ENCODE measurements around the gene TYMS. TPM values are rescaled to one million over a fixed set of nuclear protein-coding genes. Genes with fewer than 3 reads are reported as not detected.

TYMS gene
- total and polyA plus RNA-seq, 9 of the 15 experiments (the other 6 are each of a cell fraction or from before 2014, with no cell fraction given) = 69.1 to 409 (median 175) TPM

DNA sequence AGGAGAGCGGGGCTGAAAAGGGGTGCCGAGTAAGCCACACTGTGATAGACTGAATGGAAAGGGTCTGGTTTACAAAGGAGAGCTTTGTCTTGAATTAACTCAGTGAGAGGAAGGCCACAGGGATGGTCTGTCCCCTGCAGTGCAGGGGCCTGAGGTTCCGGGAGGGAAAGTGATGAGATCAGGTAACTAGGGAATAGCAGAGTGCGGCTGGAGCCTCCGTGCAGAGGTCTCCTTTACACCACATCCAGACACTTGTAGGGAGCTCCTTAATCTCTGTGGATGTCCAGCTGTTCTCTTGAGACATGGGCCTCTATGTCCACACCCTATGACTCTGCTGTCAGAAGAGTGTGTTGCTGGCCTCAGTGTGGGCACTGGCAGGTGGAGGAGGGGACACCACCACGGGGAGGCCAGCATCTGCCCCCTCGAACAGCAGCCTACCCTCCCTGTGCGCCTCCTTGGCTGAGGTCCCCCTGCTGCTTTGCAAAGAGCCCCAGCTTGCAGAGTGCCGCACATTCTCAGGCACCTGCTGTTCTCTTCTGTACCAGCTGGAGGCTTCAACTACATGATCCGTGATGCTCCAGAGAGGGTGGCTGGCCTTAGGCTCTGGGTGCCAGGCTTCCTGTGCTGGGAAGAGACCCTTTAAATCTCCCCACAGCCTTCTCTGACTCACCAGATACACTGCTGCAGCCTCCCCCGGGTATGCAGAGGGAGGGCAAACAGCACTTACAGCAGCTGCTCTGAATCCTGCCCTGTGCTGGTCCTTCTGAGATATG, 29.1 kb downstream of the TYMS start:
- intact Hi-C loops (cut with micrococcal nuclease) = no loop called here
- no TSS peak for BruUV-seq (replicated peaks)
- no peak for TF ChIP-seq TEAD4 (IDR thresholded peaks at IDR 0.05; ENCODE audit: low read length)
- TF ChIP-seq TEAD4 (CRISPR knock-in tag; IDR thresholded peaks at IDR 0.05; ENCODE audit: borderline replicate concordance) = 0 out of 2 replicates have a peak, but pooled peaks have one; percentile 44
- TF ChIP-seq ZNF197 (CRISPR knock-in tag; IDR thresholded peaks at IDR 0.05; ENCODE audit: low read depth) = no peak
- TF ChIP-seq, protein P1, sequence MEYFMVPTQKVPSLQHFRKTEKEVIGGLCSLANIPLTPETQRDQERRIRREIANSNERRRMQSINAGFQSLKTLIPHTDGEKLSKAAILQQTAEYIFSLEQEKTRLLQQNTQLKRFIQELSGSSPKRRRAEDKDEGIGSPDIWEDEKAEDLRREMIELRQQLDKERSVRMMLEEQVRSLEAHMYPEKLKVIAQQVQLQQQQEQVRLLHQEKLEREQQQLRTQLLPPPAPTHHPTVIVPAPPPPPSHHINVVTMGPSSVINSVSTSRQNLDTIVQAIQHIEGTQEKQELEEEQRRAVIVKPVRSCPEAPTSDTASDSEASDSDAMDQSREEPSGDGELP (CRISPR knock-in tag; IDR thresholded peaks at IDR 0.05; ENCODE audit: borderline replicate concordance) = peak; percentile 49; the same call in 1 of the 2 replicates
- TF ChIP-seq E2F5 (CRISPR knock-in tag; IDR thresholded peaks at IDR 0.05) = 0 out of 2 replicates have a peak, but pooled peaks have one; percentile 22
- no peak for TF ChIP-seq TOE1 (IDR thresholded peaks at IDR 0.05; ENCODE audit: borderline replicate concordance)
- 0 out of 2 replicates have a peak, but pooled peaks have one; percentile 62 for TF ChIP-seq TOE1 (CRISPR knock-in tag; IDR thresholded peaks at IDR 0.05; ENCODE audit: borderline replicate concordance, low read depth)
- TF ChIP-seq POLR2G (IDR thresholded peaks at IDR 0.05; ENCODE audit: low read depth, low read length) = peak; percentile 40; the same call in 1 of the 2 replicates
- H3K9me3 ChIP-seq (replicated peaks; ENCODE audit: control insufficient read depth, insufficient read depth, low read depth, low read length) = no peaks in the 10 kb centered on the region
- no peak overlapping the region for H3K27ac ChIP-seq (ENCODE audit: extremely low read depth, low read depth, low read length)
- in situ Hi-C loops (cut with MboI) = loop anchor here (5.0 kb wide), 1 partner anchor 59 kb away; no protein-coding TSS in a partner anchor
- ChIA-PET CTCF (ENCODE audit: low intra/inter-chr PET ratio) (no interaction called here), POLR2A (interaction anchor here (0.7 to 2.3 kb wide), 11 partner anchors 9 to 243 kb away, joined by 3 to 9 read pairs (median 3); partner anchors contain the start of gene ENOSF1)
- peaks cover 0 to 11% of the 10 kb centered on the region in 2 experiments; a peak in 3 of 5 replicates for H3K4me1 ChIP-seq (replicated peaks in 1 of 2; ENCODE audit: control insufficient read depth in 2 of 2, insufficient read depth in 2 of 2, low read length in 2 of 2)
- no peaks in the 10 kb centered on the region for H3K9me1 ChIP-seq (ENCODE audit: control insufficient read depth, insufficient read depth, low read length)
- H3K79me2 ChIP-seq (ENCODE audit: control insufficient read depth, insufficient read depth, low read length) = no peaks in the 10 kb centered on the region
- no peak overlapping the region for H3K4me3 ChIP-seq
- no peaks in the 10 kb centered on the region for H4K20me1 ChIP-seq (replicated peaks; ENCODE audit: control insufficient read depth, insufficient read depth, low read length)
- no peaks in the 10 kb centered on the region for H3K27me3 ChIP-seq (ENCODE audit: control insufficient read depth in 2 of 2, insufficient read depth in 2 of 2, low read length in 2 of 2)
- peaks cover 80% of the 10 kb centered on the region; the same call in 2 of the 3 replicates for H3K36me3 ChIP-seq (ENCODE audit: control insufficient read depth, insufficient read depth, low read length)
- peak; percentile 13; the same call in 2 of the 3 replicates for ATAC-seq
- H3K9ac ChIP-seq (ENCODE audit: insufficient read depth in 1 of 2, low read depth in 2 of 2, low read length in 2 of 2) = peak overlapping the region in 1 of 2 experiments; percentile 65; a peak in 2 of 4 replicates
- DNase-seq (ENCODE audit: extremely low read depth in 1 of 4, low spot score in 3 of 4) = no peak
- FAIRE-seq = no peak
- 55% methylated on average over 11 of the region's 11 CpGs for WGBS (ENCODE audit: insufficient coverage, low coverage, missing lambda C conversion rate)
- no peak overlapping the region for H2AFZ ChIP-seq (ENCODE audit: low read depth, low read length)
- H3K4me2 ChIP-seq (ENCODE audit: insufficient read depth, low read length) = no peak overlapping the region
